ENCODE measurements around the gene MMEL1.

Gene MMEL1

DNA sequence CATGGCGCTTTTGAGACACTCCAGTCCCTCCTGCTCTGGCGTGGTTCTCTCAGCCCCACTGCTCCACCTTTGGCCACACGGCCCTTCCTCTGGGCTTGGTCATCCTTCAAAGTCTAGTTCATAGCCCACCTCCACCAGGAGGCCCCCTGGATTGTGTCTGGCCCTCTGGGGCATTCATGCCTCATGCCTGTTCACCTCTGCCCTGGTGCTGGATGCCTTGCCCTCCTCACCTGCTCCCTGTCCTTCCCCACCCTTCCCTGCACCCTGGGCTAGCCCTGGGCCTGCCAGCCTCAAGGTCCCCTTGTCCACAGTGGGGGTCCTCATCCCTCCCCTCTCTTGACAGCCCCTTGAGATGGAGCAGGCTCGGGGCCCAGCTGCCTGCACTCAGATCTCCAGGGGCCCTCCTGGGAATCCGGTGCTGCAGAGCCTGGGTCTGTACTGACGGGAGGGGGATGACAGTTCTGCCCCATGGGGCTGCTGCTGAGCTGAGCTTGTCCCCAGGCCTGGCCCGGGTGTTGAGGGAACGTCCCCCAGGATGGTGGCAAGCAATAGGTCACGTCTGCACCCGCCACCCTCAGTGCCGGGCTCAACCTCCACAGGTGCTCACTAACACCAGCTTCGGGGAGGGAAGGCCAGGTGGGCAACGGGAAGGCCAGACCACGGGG is 27.8 kb downstream of the MMEL1 start:
- DNase-seq = no peak

DNA sequence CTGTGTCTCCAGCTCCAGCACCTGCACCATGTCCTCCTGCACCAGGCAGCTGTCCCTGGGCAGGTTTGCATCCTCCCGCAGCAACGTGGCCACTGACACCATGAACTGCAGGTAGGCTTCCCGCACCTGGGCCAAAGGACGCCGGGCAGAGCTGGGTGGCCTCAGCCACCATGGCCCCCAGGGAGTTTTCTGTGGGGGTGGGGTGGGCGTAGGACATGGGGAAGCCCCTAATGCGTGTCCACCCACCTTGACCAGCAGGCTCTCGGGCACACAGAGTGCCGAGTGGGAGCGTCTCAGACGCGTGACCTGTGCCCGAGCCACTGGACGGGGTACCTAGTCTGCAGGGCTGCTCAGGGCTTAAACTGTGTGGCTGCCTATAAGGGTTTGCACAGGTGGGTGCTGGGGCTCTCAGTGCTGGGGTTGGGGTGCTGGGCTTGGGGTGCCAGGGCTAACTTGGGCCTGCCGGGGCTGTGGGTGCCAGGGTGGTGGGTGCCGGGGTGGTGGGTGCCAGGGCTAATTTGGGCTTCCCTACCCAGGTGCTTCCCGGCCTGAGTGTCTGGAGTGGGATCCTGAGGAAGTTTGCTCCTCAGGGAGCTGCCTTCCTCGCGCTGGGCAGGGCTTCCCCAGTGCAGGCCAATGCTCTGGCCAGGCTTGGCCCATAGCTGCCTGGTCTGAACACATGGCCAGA is 28.5 kb downstream of the MMEL1 start:
- no peak for DNase-seq

DNA sequence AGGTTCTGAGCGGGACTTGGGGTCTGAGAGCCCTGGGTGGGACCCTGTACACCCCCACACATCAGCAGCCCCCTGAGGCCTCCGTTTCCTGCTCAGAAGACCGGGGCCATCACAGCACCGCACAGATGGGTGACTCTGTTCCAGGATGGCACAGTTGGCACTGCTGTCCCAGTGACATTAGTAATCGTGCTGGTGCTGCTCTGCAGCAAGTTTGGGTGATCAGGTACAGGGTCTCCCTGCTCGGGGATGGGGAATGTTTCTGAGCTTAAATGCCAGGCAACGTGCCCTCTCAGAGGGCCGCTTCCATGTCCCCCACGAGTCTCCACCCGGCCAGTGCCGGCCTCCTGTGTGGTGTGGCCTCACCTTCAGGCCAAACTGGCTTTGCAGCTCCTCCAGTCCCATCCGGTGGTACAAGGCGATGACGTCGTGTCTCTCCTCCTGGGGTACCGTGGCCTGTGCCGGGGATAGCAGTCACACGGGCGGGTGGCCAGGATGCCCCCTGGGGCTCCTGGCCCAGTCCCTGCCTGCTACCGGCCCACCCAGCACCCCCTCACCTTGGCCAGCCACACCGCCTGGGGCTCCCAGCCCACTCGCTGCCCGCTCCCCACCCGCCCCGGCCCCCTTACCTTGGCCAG is 29.2 kb downstream of the MMEL1 start:
- no peak for DNase-seq

DNA sequence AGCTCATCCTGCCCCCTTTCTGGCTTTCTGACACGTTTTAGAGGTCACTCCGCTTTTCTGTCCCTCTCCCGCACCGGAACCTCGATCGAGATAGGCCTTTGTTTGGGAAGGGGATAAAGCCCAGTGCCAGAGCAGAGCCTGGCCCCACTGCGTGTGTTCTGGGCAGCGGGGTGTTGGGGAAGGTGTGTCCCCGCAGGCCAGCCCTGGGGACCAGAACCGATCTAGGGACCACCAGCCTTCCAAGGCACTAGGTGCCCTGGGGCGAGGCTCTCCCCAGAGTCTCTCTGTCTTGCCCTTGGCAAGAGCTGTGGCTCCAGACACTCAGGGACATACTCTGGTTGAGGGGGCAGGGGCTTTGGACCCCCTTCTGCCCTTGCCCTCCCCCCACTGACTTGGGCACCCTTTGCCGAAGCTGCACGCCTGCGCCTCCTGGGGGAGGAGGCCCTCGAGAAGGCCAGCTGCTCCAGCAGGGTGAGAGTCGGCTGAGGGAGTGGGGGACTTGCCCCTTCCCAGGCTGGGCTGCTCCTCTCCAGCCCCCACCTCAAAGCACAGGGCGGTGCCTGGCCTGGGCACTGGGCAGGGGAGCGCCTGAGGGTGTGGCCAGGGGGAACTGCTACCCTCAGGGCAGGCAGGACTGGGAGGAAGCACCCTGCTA is 29.8 kb downstream of the MMEL1 start:
- no peak for DNase-seq

DNA sequence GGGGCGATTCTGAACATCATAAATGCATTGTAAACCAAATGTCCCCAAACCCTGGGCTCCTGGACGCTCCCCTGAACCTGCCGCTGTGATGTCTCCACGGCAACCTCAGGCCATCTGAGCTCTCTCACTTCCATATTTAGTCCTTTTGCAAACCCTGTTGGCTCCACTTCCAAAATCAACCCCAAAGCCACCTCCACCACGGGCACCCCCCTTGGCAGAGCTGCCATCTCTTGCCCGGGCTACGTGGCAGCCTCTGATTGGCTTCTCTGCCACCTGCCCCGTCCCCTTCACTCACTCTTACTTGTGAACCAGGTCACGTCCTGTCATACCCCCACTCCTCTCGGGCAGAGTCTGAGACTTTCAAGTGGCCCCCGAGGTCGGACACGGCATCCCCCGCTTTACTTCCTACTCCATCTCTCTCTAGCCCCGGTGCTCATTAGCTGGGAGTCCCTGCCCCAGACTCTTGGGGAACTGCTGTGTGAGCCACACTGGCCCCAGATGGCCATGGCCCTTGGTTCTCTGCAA is 30.4 kb downstream of the MMEL1 start:
- no peak for DNase-seq

DNA sequence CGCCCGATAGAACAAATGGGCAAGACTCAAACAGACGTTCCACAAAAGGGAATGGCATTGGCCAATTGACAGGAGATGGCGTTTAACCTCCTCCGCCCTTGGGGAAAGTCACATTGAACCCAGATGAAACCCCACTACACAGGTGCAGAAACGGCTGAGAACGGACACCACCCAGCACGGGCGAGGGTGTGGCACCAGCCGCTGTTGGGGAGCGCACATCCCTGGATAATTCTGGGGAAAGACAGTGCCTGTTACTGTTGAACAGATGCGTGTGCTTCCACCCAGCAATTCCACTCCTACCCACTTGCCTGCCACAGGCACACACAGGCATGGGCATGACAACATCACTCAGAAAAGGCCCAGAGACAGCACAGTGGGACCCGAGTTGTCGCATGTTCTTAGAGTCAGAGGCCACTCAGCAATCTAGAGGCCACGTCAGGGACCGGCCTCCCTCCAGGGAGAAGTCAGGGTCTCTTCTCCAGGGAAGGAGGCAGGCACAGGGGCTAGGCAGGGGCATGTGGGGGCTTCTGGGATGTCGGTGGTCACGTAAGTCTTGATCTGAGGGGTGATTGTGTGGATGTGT is 31.0 kb downstream of the MMEL1 start:
- DNase-seq = no peak

DNA sequence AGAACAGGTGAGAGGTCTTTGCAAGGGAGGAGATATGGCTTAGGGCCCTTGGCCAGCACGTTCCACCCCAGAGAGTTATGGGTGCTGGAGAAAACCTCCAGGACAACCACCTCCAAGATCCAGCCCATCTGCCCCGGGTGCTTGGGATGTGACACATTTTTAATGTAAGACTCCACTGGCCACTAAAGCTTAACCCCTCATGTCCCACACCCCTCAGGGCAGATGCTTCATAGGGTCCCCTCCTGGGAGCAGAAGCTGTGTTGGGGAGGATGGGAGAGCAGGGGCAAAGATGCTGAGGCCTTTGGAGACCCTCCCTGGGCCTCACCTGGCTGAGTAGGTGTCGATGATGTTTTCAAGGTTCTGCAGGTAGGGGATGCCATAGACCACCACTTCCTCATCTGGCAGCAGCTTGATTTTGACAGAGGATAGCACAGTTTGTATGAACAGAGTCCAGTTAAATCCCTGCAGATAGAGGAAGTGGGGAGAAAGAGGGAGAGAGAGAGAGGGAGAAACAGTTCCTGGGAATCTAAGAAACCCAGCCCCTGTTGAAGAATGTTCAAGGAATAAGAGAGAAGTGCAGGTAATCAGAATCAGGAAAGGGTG is 34.4 kb downstream of the MMEL1 start:
- DNase-seq = peak; percentile 8

DNA sequence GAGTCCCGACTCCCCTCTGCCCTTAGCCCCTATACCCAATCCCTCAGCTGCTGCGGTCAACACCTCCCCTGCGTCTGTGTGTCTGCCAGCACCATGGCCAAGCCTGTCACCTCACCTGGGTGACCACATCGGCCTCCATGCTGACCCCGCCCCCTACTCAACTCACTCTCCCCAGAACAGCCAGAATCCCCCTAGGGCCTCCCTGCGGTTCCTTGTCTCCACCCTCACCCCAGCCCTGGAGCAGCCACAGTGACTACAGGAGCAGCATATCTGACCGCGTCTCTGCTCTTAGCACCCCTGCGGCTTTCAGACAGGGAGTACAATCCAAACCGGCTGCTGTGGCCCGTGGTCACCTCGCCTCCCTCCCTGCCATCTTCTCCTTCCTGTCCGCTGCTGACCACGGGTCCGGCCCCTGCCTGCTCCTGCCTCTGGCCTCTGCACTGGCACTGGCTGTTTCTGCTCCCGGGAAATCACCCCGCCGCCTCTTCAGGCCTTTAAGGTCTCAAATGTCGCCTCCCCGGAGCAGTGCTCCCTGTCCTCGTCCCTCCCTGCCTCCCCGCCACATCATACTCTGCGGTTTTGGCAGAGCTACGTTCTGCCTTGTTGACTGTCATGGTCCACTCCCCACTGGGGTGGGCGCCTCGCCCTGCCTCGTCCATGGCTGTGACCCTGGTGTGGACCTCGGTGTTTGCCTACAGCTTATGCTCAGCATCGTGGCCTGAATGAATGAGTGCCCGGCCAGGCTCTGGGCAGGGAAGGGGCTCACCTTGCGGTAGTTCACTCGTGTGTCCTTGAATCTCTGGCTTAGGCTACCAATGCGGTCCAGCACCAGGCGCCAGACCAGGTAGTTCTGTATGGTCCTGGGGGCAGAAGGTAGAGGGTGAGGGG is 35.1 kb downstream of the MMEL1 start:
- DNase-seq = no peak

DNA sequence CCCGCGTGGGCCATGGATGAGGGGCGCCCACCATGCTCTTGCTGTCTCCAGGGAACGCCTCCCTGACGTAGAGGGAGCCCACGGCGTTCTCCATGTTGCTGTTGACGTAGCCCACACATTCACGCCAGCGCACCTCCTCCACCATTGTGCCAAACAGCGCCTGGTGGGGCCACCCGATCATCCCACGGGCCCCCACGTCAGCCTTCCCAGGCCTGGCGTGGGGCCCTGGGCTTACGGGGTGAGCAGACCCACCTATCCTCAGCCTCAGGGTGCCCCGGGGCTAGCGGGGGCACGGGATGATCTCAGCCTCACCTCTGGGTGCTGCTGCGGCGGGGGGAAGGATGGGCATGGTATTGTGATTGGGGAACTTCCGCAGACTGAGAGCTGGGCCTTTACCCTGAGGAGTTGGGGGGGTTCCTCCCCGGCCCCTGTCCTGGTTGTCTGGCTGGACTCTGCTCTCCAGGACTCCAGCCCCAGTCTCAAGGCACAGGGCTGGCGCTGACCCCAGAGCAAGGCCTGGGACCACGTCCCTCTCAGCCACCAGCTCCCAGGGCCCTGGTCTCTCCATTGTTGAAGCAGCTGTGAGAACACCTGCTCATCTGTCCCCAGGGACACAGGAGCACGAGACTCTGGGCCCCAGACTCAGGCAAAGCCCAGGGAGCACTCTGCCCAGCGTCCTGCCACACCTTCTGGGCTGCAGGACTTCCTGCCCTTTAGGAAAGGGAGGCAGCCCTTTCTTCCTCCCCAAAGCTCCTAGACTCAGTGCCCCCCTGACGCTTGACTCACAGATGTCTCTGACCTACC is 36.1 kb downstream of the MMEL1 start:
- peak; percentile 68 for DNase-seq

DNA sequence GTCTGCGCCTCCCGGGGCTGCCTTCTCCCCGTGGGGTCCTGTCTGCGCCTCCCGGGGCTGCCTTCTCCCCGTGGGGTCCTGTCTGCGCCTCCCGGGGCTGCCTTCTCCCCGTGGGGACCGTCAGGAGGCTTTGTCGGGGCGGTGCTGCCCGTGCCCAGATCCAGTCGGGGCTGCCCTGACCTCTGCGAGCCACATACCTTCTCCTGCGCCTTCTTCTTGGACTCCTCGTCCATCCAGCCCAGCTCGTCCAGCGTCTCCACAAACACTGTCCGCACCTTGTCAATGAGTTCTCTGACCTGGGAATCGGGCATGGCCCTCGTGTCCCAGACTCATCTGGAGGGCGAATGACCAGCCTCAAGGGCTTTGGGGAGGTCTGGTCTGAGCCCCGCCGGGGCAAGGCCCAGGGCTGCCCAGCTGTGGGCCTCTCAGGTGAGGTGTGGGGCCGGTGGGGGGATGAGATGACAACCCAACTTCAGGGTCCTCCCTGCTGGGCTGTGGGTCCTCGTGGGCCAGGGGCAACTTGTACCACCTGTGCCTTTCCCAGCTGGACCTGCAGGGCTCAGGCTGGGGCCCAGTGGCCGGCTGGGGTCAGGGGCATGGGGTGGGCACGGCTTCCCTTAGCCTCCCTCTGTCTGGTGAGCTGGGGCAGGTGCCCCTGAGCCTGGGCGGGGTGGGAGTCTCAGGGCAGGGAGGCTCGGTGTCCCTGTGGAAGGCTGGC is 36.8 kb downstream of the MMEL1 start:
- no peak for DNase-seq

DNA sequence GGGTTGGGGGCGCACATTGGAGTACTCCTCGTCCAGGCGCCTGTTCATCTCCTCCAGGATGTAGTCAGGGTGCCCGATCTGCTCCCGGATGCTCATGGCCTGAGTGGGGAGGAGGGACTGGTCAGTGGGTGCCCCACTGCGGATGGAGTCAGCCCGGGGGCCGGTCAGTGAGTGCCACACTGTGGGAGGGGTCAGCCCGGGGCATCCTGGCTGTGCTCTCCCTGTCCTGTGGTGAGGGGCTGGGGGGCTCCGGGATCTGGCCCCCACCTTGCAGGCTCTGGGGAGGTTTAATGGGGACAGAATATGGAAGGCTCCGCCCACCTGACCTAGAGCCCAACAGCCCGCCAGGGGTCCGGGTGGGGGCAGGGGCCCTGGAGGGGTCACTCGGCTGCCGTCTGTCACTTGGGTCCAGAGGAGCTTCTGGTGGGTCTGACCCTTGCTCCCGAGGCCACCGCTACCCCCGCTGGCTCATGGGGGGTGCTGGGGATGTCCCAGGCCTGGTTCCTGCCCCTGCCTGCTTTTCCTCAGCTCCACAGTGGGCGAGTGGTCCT is 37.5 kb downstream of the MMEL1 start:
- no peak for DNase-seq

DNA sequence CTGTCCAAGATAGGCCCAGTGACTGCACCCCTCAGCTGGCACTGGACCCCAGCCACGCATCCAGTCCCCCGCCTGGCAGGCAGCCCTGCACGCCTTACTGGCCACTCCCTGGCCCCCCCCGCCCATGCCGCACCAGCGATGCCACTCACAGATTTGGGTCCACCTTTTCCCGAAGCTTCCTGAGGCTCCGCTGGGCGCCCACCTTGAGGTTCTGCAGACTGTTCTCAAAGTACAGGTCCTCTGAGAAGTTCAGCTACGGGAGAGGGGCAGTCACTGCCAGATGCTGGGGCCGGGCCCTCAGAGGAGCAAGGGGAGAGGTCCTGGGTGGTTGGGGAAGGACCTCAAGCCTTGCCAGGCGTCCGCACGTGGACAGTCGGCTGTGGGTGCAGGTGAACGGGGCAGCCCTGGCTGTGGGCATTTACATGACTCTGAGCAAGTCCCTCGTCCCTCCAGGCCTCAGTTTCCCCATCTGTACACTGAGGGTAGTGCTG is 38.1 kb downstream of the MMEL1 start:
- no peak for DNase-seq

DNA sequence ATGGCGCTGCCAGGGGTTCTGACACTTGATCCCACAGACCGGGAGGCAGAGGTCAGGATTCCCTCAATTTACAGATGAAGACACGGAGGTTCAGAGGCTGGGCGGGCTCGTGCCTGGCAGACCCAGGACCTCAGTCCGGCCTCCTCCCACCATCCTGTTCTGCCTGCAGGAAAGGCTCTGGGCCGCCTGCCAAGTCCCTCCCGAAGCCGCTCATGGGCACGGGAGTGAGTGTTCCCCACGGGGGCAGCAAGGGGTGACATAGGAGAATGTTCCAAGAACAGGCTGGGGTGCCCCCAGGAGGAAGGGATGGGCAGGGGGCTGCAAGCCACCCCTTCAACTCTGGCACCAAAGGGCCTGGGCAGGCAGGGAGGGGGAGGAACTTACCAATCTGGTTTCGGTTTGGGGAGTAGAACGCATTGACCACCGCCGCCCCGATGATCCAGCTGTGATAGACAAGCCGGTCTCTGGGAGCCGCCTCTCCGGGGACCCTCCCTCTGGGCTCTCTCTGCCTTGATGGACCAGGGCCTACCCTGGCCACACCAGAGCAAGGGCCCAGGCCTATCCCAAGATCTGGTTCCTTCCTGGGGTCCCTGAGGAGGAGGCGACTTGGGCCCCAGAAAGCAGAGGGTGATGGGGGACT is 38.7 kb downstream of the MMEL1 start:
- peak; percentile 66 for DNase-seq

DNA sequence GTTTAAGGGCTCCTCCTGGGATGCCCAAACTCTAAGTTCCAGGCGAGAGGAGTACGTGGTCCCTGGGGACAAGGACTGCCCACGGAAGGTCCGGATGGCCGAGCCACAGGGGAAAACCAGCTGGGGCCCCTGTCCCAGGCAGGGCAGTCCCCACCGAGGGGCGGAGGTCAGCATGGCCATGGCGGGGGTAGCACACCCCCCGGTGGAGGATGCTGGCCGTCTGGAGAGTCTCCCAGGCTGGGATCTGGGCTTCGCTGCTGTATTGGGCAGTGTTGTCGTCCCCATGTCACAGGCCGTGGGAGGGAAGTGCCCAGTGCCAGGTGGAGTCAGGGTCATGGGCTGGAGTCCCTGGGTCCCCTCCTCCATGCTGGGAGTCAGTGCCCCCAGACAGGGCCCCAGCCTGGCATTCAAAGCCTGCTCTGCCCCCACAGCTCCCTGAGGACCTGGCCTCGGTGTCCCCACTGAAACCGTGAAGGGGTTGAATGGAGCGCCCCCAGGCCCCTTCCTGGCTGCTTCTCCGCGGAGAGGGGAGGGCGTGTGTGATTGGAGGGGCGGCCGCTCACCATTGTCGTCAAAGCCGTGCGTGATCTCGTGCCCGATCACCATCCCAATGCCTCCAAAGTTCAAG is 39.5 kb downstream of the MMEL1 start:
- DNase-seq = no peak

DNA sequence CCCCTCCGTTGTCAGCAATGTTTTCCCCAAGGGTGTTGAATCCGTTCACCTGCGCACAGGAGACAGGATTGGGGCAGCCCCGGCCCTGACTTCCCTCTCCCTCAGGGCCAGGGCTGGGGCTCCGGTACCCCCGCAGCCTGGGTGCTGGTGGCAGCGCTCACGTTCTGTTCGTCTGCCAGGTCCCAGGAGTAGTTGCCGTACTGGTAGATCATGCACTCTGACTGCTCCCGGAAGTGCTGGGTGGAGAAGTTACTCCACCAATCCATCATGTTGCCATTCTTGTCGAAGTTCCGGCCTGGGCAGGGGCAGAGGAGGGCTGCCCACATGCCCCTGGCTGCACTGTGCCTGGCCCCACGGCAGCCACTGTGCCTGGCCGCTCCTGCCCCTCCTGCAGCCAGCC is 40.1 kb downstream of the MMEL1 start:
- peak; percentile 11 for DNase-seq

DNA sequence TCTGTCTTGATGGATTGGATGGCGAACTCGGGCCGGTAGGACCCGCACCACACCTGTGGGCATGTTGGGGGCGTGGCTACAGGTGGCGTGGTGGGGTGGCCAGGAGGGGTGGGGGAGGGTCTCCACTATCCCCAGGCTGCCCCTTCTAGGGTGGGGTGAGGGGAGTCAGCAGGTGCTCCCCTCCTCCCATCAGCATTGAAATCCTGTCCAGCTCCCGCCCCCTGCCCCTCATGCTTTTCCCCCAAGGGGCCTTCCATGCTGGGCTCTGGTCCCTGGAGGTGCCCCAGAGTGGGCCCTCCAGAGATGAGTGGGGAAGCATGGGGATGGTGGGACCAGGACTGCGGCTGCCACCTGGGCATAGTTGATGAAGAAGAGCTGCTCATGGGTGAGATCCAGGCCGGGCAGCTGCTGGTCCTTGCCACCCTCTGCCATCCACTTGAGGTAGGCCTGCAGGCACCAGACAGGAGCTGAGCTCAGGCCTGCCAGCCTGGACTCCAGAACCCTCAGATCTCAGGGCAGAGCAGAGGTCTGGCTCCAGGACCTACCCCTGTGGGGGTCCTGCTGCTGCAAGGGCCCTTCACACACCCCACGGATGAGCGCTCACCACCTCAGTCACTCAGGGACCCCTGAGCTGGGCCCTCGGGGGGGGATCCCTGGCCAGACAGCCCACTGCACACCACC is 41.1 kb downstream of the MMEL1 start:
- DNase-seq = no peak

DNA sequence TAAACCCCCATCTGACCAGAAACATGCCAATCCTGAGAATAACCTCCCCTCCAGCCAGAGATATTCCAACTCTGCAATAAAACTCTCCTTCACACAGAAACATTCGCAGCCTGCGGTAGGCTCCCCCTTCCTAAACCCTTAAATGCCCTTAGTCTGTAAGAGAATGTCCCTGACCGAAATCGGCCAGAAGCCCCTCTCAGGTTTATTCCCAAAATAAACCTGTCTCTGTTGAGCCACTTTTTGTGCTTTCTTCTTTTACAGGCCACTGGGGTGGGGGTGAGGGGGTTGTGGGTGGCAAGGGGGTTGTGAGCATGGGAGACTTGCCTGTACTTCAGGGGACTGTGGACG is 41.6 kb downstream of the MMEL1 start:
- no peak for DNase-seq
